ENCODE results near the gene AVPR1A.

Gene AVPR1A

DNA sequence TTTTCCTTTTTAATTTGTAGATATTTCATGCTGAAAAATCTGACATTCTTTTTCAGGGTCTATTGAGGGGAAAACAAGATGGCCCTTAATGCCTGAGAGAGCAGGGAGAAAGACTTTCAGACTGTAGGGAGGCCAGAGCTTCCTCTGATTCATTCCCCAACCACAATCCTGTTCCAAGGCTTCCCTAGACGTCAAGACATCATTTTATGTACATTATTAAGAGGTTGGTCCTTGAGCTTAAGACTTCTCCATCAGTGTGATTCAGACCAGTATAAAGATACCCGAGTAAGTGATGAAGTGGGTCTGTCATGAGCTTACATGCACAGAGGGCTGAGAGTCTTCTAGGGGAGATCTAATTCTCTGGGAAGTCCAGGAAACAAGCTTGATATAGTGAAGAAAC is 57.3 kb downstream of the AVPR1A start:
- DNase-seq: no peak

DNA sequence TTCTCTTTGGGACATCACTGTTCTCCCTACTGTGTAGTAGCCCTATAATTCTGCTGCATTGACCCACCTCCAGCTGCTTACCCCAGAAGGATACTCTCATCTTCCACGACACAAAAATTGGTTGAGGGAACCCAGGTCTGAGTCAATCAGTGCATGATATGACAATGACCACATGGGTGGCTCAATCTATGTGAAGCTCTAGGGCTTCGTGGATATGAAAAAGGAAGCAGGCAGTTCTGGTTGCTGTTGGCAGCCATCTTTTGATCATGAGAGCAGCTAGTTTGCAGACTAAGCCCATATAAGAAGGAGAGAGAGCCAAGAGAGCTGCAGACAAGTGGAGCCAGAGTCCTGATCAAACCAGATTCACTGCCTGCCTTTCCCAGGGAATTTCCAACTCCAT is 57.9 kb downstream of the AVPR1A start:
- DNase-seq: no peak

Data from GDM1 (cell line).